Body of pancreas (tissue), 4 donors: ENCODE measurements around the gene C3orf80.

Experiments used
- POLR2A ChIP-seq, 3 donors: fragments of 450-650 bp; IDR thresholded peaks; one replicate each; pipeline ENCODE4 v1.6.1; 2016; ENCODE audit warnings: antibody characterized with exemption in 3 of 3, mild to moderate bottlenecking in 2 of 3
- TF ChIP-seq, protein P1 (sequence below), 7 experiments: fragments of 450-650 bp in 4 of 7; fragments of 200-600 bp in 3 of 7; sonication (generic) in 3 of 7; IDR thresholded peaks; one replicate each; pipeline ENCODE4 v1.5.1; 2016 to 2019; ENCODE audit warnings: antibody characterized with exemption in 7 of 7

DNA sequence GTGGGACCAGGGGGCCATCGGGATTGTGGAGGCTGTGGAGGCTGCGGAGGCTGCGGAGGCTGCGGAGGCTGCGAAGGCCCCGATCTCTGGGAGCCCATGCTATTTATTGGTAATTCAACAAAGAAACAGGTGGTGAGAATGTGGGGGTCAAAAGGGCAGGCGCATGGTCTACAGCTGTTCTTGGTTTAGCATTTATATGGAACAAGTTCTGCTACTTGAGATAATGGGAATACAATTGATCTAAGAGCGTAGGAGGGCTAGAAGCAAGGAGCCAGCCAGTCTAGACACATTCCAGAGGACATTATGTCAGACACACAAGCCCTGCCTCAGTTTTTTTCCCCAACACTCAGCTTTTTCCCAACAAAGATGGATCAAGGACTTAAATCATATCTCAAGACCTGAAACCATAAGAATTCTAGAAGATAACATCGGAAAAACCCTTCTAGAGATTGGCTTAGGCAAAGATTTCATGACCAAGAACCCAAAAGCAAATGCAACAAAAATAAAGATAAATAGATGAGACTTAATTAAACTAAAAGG is 20.1 kb downstream of the C3orf80 start:
- TF ChIP-seq, protein P1, sequence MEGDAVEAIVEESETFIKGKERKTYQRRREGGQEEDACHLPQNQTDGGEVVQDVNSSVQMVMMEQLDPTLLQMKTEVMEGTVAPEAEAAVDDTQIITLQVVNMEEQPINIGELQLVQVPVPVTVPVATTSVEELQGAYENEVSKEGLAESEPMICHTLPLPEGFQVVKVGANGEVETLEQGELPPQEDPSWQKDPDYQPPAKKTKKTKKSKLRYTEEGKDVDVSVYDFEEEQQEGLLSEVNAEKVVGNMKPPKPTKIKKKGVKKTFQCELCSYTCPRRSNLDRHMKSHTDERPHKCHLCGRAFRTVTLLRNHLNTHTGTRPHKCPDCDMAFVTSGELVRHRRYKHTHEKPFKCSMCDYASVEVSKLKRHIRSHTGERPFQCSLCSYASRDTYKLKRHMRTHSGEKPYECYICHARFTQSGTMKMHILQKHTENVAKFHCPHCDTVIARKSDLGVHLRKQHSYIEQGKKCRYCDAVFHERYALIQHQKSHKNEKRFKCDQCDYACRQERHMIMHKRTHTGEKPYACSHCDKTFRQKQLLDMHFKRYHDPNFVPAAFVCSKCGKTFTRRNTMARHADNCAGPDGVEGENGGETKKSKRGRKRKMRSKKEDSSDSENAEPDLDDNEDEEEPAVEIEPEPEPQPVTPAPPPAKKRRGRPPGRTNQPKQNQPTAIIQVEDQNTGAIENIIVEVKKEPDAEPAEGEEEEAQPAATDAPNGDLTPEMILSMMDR (IDR thresholded peaks at IDR 0.05), result no peak
- TF ChIP-seq POLR2A (IDR thresholded peaks at IDR 0.05), result no peak
